Endothelial cell of umbilical vein (primary cell): ENCODE measurements around the gene SLAMF1. TPM values are rescaled to one million over a fixed set of nuclear protein-coding genes. Genes with fewer than 3 reads are reported as not detected.

ENCODE experiments used
- BruUV-seq: library from RNA; stranded (reverse); fragments of 400-500 nt; replicated peaks from 2 replicates; lab custom pipeline; 2021; lab: Mats Ljungman, UMichigan
- CTCF ChIA-PET: fragments of 300-600, 350-600 bp; sonication (Branson Sonifier 250); formaldehyde crosslinking; loops from one replicate; lab custom pipeline; 2021; ENCODE audit warnings: antibody characterized with exemption, inconsistent platforms; lab: Charles Lee
- POLR2A ChIA-PET: fragments of 300-600, 350-600 bp; sonication (Branson Sonifier 250); formaldehyde crosslinking; loops from one replicate; lab custom pipeline; 2021; ENCODE audit warnings: antibody characterized with exemption, inconsistent platforms; lab: Charles Lee
- DNase-seq: peaks from one replicate; pipeline ENCODE4 v3.0.0-alpha.2; 2011; ENCODE audit warnings: low read depth, low spot score
- FAIRE-seq: peaks from 2 replicates; lab custom pipeline; 2011; peaks lifted over from hg19 to GRCh38; lab: Jason Lieb, UNC
- H2AFZ ChIP-seq: 2 replicates; pipeline ENCODE4 v1.6.0; 2012; ENCODE audit warnings: low read depth, low read length, control low read depth, inconsistent platforms
- H3K27ac ChIP-seq: 2 replicates; pipeline ENCODE4 v1.5.1; 2011; ENCODE audit warnings: low read depth, mild to moderate bottlenecking, control low read depth, low read length, moderate library complexity; ENCODE audit not compliant: insufficient read depth
- H3K27me3 ChIP-seq, 2 experiments: 2 replicates each; pipeline versions ENCODE4 v1.6.0 to v1.6.1; 2011; ENCODE audit warnings: low read length in 2 of 2, mixed read lengths in 1 of 2; ENCODE audit not compliant: control insufficient read depth in 2 of 2, insufficient read depth in 2 of 2
- H3K36me3 ChIP-seq, 2 experiments: 2 replicates in 1 of 2; 3 replicates in 1 of 2; pipeline ENCODE4 v1.5.1; 2011; ENCODE audit warnings: low read length in 2 of 2, mild to moderate bottlenecking in 1 of 2, moderate library complexity in 1 of 2; ENCODE audit not compliant: control insufficient read depth in 2 of 2, insufficient read depth in 2 of 2; ENCODE audit errors: extremely low read depth in 1 of 2
- H3K4me1 ChIP-seq: 3 replicates; pipeline ENCODE4 v1.5.1; 2011; ENCODE audit warnings: mild to moderate bottlenecking, low read length; ENCODE audit not compliant: control insufficient read depth, insufficient read depth; ENCODE audit errors: extremely low read depth
- H3K4me2 ChIP-seq: 2 replicates; pipeline ENCODE4 v1.6.1; 2011; ENCODE audit warnings: low read length, control low read depth, mixed read lengths; ENCODE audit not compliant: insufficient read depth
- H3K4me3 ChIP-seq, 3 experiments: fragments of 200-600 bp in 1 of 3; sonication (generic), shearing (Covaris generic) in 1 of 3; replicated peaks in 1 of 3; 2 replicates each; pipeline ENCODE4 v1.5.1; 2011 to 2016; ENCODE audit warnings: control low read depth in 3 of 3, low read length in 3 of 3, mild to moderate bottlenecking in 2 of 3, inconsistent platforms in 1 of 3, low read depth in 1 of 3, moderate library complexity in 1 of 3; ENCODE audit not compliant: insufficient read depth in 1 of 3
- H3K79me2 ChIP-seq: 2 replicates; pipeline ENCODE4 v1.6.0; 2012; ENCODE audit warnings: low read length, inconsistent platforms; ENCODE audit not compliant: control insufficient read depth, insufficient read depth
- H3K9ac ChIP-seq: replicated peaks from 2 replicates; pipeline ENCODE3; 2011; ENCODE audit warnings: low read length, control low read depth; ENCODE audit not compliant: insufficient read depth; ENCODE audit errors: extremely low read depth
- H3K9me1 ChIP-seq: replicated peaks from 3 replicates; pipeline ENCODE4 v1.6.0; 2011; ENCODE audit warnings: mild to moderate bottlenecking, low read length; ENCODE audit not compliant: control insufficient read depth, insufficient read depth; ENCODE audit errors: extremely low read depth
- H3K9me3 ChIP-seq: replicated peaks from 2 replicates; pipeline ENCODE4 v1.5.1; 2012; ENCODE audit warnings: low read length, inconsistent platforms; ENCODE audit not compliant: control insufficient read depth, insufficient read depth
- H4K20me1 ChIP-seq: replicated peaks from 2 replicates; pipeline ENCODE3; 2011; ENCODE audit warnings: mild to moderate bottlenecking, low read length; ENCODE audit not compliant: control insufficient read depth, insufficient read depth; ENCODE audit errors: extremely low read depth
- EZH2 ChIP-seq: IDR thresholded peaks from 2 replicates; pipeline ENCODE4 v1.6.1; 2012; ENCODE audit warnings: borderline replicate concordance, low read depth, mild to moderate bottlenecking, moderate library complexity, low read length, inconsistent platforms; ENCODE audit not compliant: severe bottlenecking
- FOS ChIP-seq: IDR thresholded peaks from 2 replicates; pipeline ENCODE4 v1.6.1; 2011; ENCODE audit warnings: mild to moderate bottlenecking, low read length, moderate library complexity, borderline replicate concordance; ENCODE audit not compliant: insufficient read depth
- GATA2 ChIP-seq: IDR thresholded peaks from 2 replicates; pipeline ENCODE4 v1.7.0; 2011; ENCODE audit warnings: low read depth, mild to moderate bottlenecking, moderate library complexity, mixed read lengths, low read length; ENCODE audit not compliant: insufficient read length, insufficient read depth
- JUN ChIP-seq: IDR thresholded peaks from 2 replicates; pipeline ENCODE4 v1.6.1; 2011; ENCODE audit warnings: borderline replicate concordance, low read depth; ENCODE audit not compliant: insufficient read length, insufficient read depth
- POLR2A ChIP-seq: IDR thresholded peaks from 2 replicates; pipeline ENCODE4 v1.6.1; 2012; ENCODE audit warnings: low read depth, mild to moderate bottlenecking, control low read depth, low read length
- POLR2AphosphoS5 ChIP-seq: IDR thresholded peaks from 2 replicates; pipeline ENCODE4 v1.6.1; 2012; ENCODE audit warnings: low read depth, mild to moderate bottlenecking, control low read depth, low read length, moderate library complexity; ENCODE audit not compliant: insufficient read depth
- dilution Hi-C: fragments of 300-500 bp; cut with MboI; formaldehyde crosslinking; loops from one replicate; pipeline ENCODE4 v1.15.0; 2019; ENCODE audit warnings: low sequenced_read_pairs; ENCODE audit not compliant: extremely low pct_ligation_motif_present
- intact Hi-C: fragments of 100-400 bp; cut with micrococcal nuclease; formaldehyde crosslinking; loops from one replicate; pipeline ENCODE4 v1.10.0; 2022
- polyA plus RNA-seq, 4 experiments: library from polyadenylated mRNA; depleted of rRNA in 3 of 4; stranded (reverse) in 3 of 4; unstranded in 1 of 4; fragments of >200 nt; gene quantifications; 2 replicates each; pipeline versions ENCODE4 v1.2.1 to v1.2.3, GENCODE V29; 2011 to 2012; ENCODE audit warnings: missing spikeins in 1 of 4
- total RNA-seq: library from RNA; stranded (reverse); gene quantifications from 2 replicates; pipeline ENCODE4 v1.2.3, GENCODE V29; 2021
- TF ChIP-seq, protein P1 (sequence below), 2 donors: IDR thresholded peaks; 1 replicate in 1 of 2; 2 replicates in 1 of 2; pipeline ENCODE4 v1.5.1; 2011; ENCODE audit warnings: low read length in 2 of 2, mild to moderate bottlenecking in 2 of 2, moderate library complexity in 2 of 2, control low read depth in 1 of 2, inconsistent platforms in 1 of 2, low read depth in 1 of 2; ENCODE audit not compliant: insufficient read depth in 1 of 2; ENCODE audit errors: extremely low read depth in 1 of 2

The SLAMF1 gene
- total and polyA plus RNA-seq, 2 donors (not counting 3 experiments of a cell fraction or from before 2014, with no cell fraction given): not detected

GRCh38 chr1:160577671-160578070 is 69.2 kb downstream of the SLAMF1 start:
- DNase-seq (no peak), FAIRE-seq (no peak)
- Histone ChIP-seq H3K36me3 (no peaks in the 10 kb centered on the region), H3K4me3 (no peak overlapping the region), H3K9me3 (no peaks in the 10 kb centered on the region), H3K4me2 (no peak overlapping the region), H3K27me3 (peaks cover 0 to 3% of the 10 kb centered on the region in 2 experiments), H3K27ac (no peak overlapping the region), H3K4me1 (no peaks in the 10 kb centered on the region), H3K79me2 (no peaks in the 10 kb centered on the region), H2AFZ (no peak overlapping the region), H4K20me1 (no peaks in the 10 kb centered on the region), H3K9ac (no peak overlapping the region), H3K9me1 (no peaks in the 10 kb centered on the region)
- intact Hi-C loops (no loop called here), dilution Hi-C loops (no loop called here)
- no TSS peak for BruUV-seq
- ChIA-PET CTCF (no interaction called here), POLR2A (no interaction called here)
- TF ChIP-seq POLR2AphosphoS5 (no peak), EZH2 (no peak), FOS (no peak), GATA2 (no peak), POLR2A (no peak), JUN (no peak)
- TF ChIP-seq, protein P1, sequence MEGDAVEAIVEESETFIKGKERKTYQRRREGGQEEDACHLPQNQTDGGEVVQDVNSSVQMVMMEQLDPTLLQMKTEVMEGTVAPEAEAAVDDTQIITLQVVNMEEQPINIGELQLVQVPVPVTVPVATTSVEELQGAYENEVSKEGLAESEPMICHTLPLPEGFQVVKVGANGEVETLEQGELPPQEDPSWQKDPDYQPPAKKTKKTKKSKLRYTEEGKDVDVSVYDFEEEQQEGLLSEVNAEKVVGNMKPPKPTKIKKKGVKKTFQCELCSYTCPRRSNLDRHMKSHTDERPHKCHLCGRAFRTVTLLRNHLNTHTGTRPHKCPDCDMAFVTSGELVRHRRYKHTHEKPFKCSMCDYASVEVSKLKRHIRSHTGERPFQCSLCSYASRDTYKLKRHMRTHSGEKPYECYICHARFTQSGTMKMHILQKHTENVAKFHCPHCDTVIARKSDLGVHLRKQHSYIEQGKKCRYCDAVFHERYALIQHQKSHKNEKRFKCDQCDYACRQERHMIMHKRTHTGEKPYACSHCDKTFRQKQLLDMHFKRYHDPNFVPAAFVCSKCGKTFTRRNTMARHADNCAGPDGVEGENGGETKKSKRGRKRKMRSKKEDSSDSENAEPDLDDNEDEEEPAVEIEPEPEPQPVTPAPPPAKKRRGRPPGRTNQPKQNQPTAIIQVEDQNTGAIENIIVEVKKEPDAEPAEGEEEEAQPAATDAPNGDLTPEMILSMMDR (IDR thresholded peaks at IDR 0.05; ENCODE audit: extremely low read depth in 1 of 2, insufficient read depth in 1 of 2, low read depth in 1 of 2, low read length in 2 of 2): no peak
